ENCODE data around the gene RPP25L. TPM values are rescaled to one million over a fixed set of nuclear protein-coding genes. Genes with fewer than 3 reads are reported as not detected.

Gene RPP25L
- total RNA-seq, 1 experiment from 2014 or later = 30.8 TPM

- DNase-seq (ENCODE audit: low read depth) = no peak
These were observed 566 bp downstream of the RPP25L start for GRCh38 chr9:34611251-34611810.

GRCh38 chr9:34610434-34611206 lies 1.3 kb downstream of the RPP25L start:
- DNase-seq (ENCODE audit: low read depth) = no peak

- no peak for DNase-seq (ENCODE audit: low read depth)
These were observed 4.6 kb downstream of the RPP25L start for GRCh38 chr9:34607331-34607730.

GRCh38 chr9:34606905-34607304 lies 5.0 kb downstream of the RPP25L start:
- no peak for DNase-seq (ENCODE audit: low read depth)

- DNase-seq (ENCODE audit: low read depth) = no peak
These were observed 5.7 kb downstream of the RPP25L start for GRCh38 chr9:34606190-34606589.

- peak; percentile 79 for DNase-seq (ENCODE audit: low read depth)
These were observed 8.2 kb downstream of the RPP25L start for GRCh38 chr9:34603610-34604231.

GRCh38 chr9:34601937-34602573 lies 9.8 kb downstream of the RPP25L start:
- DNase-seq (ENCODE audit: low read depth) = no peak

- DNase-seq (ENCODE audit: low read depth) = no peak
These were observed 11.0 kb downstream of the RPP25L start for GRCh38 chr9:34600908-34601307.

- DNase-seq (ENCODE audit: low read depth) = no peak
These were observed 12.4 kb downstream of the RPP25L start for GRCh38 chr9:34599546-34599945.

GRCh38 chr9:34594177-34594576 lies 17.7 kb downstream of the RPP25L start:
- DNase-seq (ENCODE audit: low read depth) = no peak

GRCh38 chr9:34592895-34593601 lies 18.8 kb downstream of the RPP25L start:
- DNase-seq (ENCODE audit: low read depth) = peak; percentile 32

- no peak for DNase-seq (ENCODE audit: low read depth)
These were observed 19.7 kb downstream of the RPP25L start for GRCh38 chr9:34591917-34592866.

- peak; percentile 90 for DNase-seq (ENCODE audit: low read depth)
These were observed 20.5 kb downstream of the RPP25L start for GRCh38 chr9:34591248-34591916.

- peak; percentile 35 for DNase-seq (ENCODE audit: low read depth)
These were observed 21.3 kb downstream of the RPP25L start for GRCh38 chr9:34590381-34591247.

- DNase-seq (ENCODE audit: low read depth) = peak; percentile 49
These were observed 22.1 kb downstream of the RPP25L start, which contains the start of gene CNTFR for GRCh38 chr9:34589636-34590380. TSS of gene CNTFR (minus strand) at chr9:34589724. CDS start at chr9:34568981, 20,743 bp downstream.

GRCh38 chr9:34588671-34589635 lies 22.9 kb downstream of the RPP25L start:
- DNase-seq (ENCODE audit: low read depth) = peak; percentile 15

GRCh38 chr9:34587271-34587670 lies 24.6 kb downstream of the RPP25L start:
- no peak for DNase-seq (ENCODE audit: low read depth)
